Pancreas (tissue), 10 donors: Measurements from ENCODE around the gene MB21D2. TPM values are rescaled to one million over a fixed set of nuclear protein-coding genes. Genes with fewer than 3 reads are reported as not detected.

ENCODE experiments used
- ATAC-seq, 4 donors: fragments of 200-7000 bp; cut with Tn5 transposase; one replicate each; pipeline versions ENCODE4 v1.8.0 to v1.9.1; 2020; ENCODE audit warnings: mild to moderate bottlenecking in 4 of 4, moderate library complexity in 4 of 4
- DNase-seq, 6 donors: peaks; one replicate each; pipeline ENCODE4 v3.0.0-alpha.2; 2020
- FAIRE-seq: peaks from 2 replicates; lab custom pipeline; 2012; peaks lifted over from hg19 to GRCh38; lab: Jason Lieb, UNC
- H3K27ac ChIP-seq, 4 donors: fragments of 200-600 bp; sonication (generic); 1 replicate in 3 of 4; 2 replicates in 1 of 4; pipeline versions ENCODE4 v1.5.0 to v1.8.0; 2020
- H3K27me3 ChIP-seq, 4 donors: fragments of 200-600 bp; one replicate each; pipeline ENCODE4 v1.8.0; 2021
- H3K36me3 ChIP-seq, 3 donors: fragments of 200-600 bp; sonication (generic) in 1 of 3; one replicate each; pipeline versions ENCODE4 v1.5.0 to v1.8.0; 2020 to 2021
- H3K4me1 ChIP-seq, 3 donors: fragments of 200-600 bp; one replicate each; pipeline ENCODE4 v1.8.0; 2021
- H3K4me3 ChIP-seq, 4 donors: fragments of 200-600 bp; sonication (generic) in 2 of 4; one replicate each; pipeline versions ENCODE4 v1.5.0 to v1.8.0; 2020 to 2021
- H3K9me3 ChIP-seq, 4 donors: fragments of 200-600 bp; one replicate each; pipeline ENCODE4 v1.8.0; 2021
- WGBS, 2 donors: extraction: QIAGEN DNeasy Blood & Tissue Kit; methylation state at CpG; one replicate each; pipeline ENCODE4 v1.1.7; 2013; 5-methylcytosine and 5-hydroxymethylcytosine counted together
- intact Hi-C, 3 donors: fragments of 100-400 bp; cut with DNase I; formaldehyde crosslinking; loops; one replicate each; pipeline versions ENCODE4 v1.11.1 to v1.14.2; 2022
- polyA plus RNA-seq, 2 donors: library from polyadenylated mRNA; stranded (reverse); fragments of 200-250 nt; gene quantifications; one replicate each; pipeline ENCODE4 v1.2.3, GENCODE V29; 2013
- total RNA-seq, 6 donors: library from RNA; stranded (reverse); fragmentation: NEBNext Ultra II Directional in 4 of 6; extraction: Animal tissue kit (Norgen Biotek cat#: 25700) in 4 of 6; gene quantifications; one replicate each; pipeline versions ENCODE4 v1.2.1 to v1.2.4, GENCODE V29; 2021 to 2023
- TF ChIP-seq, protein P1 (sequence below), 4 donors: fragments of 200-600 bp; sonication (generic) in 3 of 4; IDR thresholded peaks; one replicate each; pipeline versions ENCODE4 v1.5.0 to v1.8.0; 2021; ENCODE audit warnings: antibody characterized with exemption in 4 of 4
- donor health status: healthy with polysubstance abuse.
- donor health status: DM: no; HTN: no; CAD: no; lungs with moderate emphysema.
- donor health status: DM: no; HTN: no; CAD: no.
- donor health status: control.
- donor health status: control.
- donor health status: Bipolar disorder and iron deficiency.
- donor health status: DM: yes; HTN: yes; CAD: no.
- donor health status: DM: no; HTN: no; CAD: no.
- donor health status: DM: no; HTN: no; CAD: no.
- donor health status: DM: yes; HTN: yes; CAD: no.

Gene MB21D2
- total and polyA plus RNA-seq, 8 donors, result 0.37 to 2.3 (median 0.94) TPM

DNA sequence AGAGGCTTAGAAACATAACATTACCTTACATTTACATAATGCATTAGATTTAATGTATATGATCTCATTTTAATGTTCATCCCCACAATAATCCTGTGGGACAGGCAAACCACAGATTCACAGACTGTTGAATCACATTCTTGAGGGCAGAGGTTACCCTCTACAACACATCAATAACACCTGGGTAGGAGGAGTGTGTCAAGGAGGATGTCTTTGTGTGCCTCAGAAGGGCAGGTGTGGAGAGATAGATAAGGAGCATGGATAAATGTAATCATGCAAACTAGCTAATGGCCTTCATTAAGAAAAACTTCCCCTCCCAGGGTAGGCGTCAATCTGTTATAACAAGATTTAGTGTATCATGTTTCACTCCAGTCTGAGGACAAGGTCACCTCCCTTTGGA lies 12.9 kb upstream of the MB21D2 start:
- Histone ChIP-seq H3K36me3 (no peaks in the 10 kb centered on the region), H3K27me3 (no peaks in the 10 kb centered on the region), H3K27ac (no peak overlapping the region), H3K4me1 (peaks cover 0 to 11% (median 0%) of the 10 kb centered on the region in 3 donors), H3K4me3 (no peak overlapping the region), H3K9me3 (no peaks in the 10 kb centered on the region)
- ATAC-seq, result no peak
- WGBS, 2 donors, result 83 to 89% methylated on average over 1 of the region's 1 CpG
- intact Hi-C loops, result no loop called here
- FAIRE-seq, result no peak
- no peak for DNase-seq
- TF ChIP-seq, protein P1, sequence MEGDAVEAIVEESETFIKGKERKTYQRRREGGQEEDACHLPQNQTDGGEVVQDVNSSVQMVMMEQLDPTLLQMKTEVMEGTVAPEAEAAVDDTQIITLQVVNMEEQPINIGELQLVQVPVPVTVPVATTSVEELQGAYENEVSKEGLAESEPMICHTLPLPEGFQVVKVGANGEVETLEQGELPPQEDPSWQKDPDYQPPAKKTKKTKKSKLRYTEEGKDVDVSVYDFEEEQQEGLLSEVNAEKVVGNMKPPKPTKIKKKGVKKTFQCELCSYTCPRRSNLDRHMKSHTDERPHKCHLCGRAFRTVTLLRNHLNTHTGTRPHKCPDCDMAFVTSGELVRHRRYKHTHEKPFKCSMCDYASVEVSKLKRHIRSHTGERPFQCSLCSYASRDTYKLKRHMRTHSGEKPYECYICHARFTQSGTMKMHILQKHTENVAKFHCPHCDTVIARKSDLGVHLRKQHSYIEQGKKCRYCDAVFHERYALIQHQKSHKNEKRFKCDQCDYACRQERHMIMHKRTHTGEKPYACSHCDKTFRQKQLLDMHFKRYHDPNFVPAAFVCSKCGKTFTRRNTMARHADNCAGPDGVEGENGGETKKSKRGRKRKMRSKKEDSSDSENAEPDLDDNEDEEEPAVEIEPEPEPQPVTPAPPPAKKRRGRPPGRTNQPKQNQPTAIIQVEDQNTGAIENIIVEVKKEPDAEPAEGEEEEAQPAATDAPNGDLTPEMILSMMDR (IDR thresholded peaks at IDR 0.05), result no peak

DNA sequence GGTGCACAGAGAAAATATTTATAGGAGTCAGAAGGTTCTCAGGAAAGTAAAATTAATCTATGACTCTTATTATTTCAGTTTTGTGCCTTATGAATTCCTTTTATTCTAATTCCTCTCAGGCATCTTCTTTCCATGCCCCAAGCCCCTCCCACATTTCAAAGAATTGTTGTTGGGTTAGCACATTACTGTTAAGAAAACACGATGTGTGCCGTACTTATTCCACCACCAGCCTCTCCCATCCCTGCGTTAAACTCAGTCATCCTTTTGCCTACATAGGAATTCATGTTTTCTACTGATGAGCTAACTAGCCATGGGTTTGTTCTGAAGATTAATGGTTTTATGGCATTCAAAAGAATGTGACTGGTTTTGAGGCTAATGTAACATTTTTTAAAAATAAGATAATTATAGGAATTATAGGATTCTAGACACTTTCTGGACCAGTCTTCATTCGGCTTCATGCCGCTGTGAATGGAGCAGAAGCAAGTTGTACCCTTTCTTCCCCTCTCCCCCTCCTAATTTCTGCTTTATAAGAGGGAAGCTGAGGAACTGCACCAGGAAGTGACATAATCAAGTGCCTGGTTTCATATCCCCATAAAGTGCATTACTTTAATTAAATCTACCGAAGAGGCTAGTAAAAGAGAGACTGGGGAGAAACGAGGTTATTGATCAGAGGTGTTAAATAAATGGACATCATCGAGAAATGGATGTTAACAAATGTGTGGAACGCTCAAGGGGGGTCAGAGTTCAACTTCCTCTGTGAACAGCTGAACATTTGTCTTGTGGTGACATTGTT lies 12.3 kb upstream of the MB21D2 start:
- no peak overlapping the region for H3K4me3 ChIP-seq
- 53 to 55% methylated on average over 9 of the region's 9 CpGs for WGBS, 2 donors
- ATAC-seq, result peak in 2 of 4 donors; percentile 34 to 67
- H3K27ac ChIP-seq, result no peak overlapping the region
- no peak for DNase-seq
- H3K36me3 ChIP-seq, result no peaks in the 10 kb centered on the region
- no peaks in the 10 kb centered on the region for H3K9me3 ChIP-seq
- peaks cover 0 to 11% (median 0%) of the 10 kb centered on the region in 3 donors for H3K4me1 ChIP-seq
- intact Hi-C loops, result loop anchor here in 1 of 3 donors (10.0 kb wide), 1 partner anchor 85 kb away; no protein-coding TSS in a partner anchor
- no peaks in the 10 kb centered on the region for H3K27me3 ChIP-seq
- FAIRE-seq, result no peak
- TF ChIP-seq, protein P1 (IDR thresholded peaks at IDR 0.05), result no peak

DNA sequence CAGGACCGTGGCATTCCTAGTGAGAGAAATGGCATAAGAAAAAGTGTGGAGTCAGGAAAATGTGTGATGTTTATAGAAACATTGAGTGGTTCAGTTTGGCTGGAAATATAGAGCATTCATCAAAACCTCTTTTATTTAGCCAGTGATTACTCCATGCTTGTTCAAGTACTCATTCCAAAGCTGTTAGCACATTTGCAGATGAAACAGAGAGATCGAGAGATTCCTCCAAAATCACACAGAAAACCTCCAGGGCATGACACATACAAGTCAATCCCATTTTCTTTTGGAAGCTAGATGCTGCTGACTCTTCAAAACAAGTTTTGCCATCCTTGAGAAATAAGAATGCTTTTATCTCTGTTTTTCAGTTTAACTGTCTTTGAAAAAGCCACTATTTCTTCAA lies 11.5 kb upstream of the MB21D2 start:
- DNase-seq (no peak), FAIRE-seq (no peak), ATAC-seq (peak in 1 of 4 donors; percentile 43)
- Histone ChIP-seq H3K36me3 (no peaks in the 10 kb centered on the region), H3K9me3 (no peaks in the 10 kb centered on the region), H3K27me3 (no peaks in the 10 kb centered on the region), H3K27ac (no peak overlapping the region), H3K4me1 (peaks cover 0 to 11% (median 0%) of the 10 kb centered on the region in 3 donors), H3K4me3 (no peak overlapping the region)
- 14 to 28% methylated on average over 2 of the region's 2 CpGs for WGBS, 2 donors
- intact Hi-C loops, result loop anchor here in 1 of 3 donors (10.0 kb wide), 1 partner anchor 86 kb away; no protein-coding TSS in a partner anchor
- TF ChIP-seq, protein P1 (IDR thresholded peaks at IDR 0.05), result no peak

DNA sequence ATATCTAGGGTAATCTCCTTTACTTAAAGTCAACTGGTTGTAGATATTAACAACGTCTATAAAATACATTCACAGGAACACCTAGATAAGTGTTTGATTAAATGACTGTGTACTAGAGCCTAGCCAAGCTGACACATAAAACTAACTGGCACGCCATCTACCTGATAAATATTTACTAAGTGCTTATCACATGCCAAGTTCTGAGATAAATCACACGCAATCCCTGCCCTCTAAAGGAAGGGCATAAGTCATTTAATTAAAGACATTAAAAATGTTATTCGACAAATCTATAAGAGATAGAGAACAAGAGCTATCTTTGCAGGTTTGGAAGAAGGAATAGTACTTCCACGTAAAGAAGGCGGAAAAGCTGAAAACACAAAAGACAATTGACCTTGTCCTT lies 11.1 kb upstream of the MB21D2 start:
- WGBS, 2 donors, result 11 to 18% methylated on average over 6 of the region's 6 CpGs
- Histone ChIP-seq H3K27ac (no peak overlapping the region), H3K36me3 (no peaks in the 10 kb centered on the region), H3K4me3 (no peak overlapping the region), H3K4me1 (peaks cover 0 to 11% (median 0%) of the 10 kb centered on the region in 3 donors), H3K27me3 (peaks cover 0 to 1% (median 0%) of the 10 kb centered on the region in 4 donors), H3K9me3 (no peaks in the 10 kb centered on the region)
- FAIRE-seq, result no peak
- intact Hi-C loops, result loop anchor here in 1 of 3 donors (10.0 kb wide), 1 partner anchor 86 kb away; no protein-coding TSS in a partner anchor
- TF ChIP-seq, protein P1 (IDR thresholded peaks at IDR 0.05), result no peak
- DNase-seq, result no peak
- peak; percentile 73 to 92 (median 84) for ATAC-seq

DNA sequence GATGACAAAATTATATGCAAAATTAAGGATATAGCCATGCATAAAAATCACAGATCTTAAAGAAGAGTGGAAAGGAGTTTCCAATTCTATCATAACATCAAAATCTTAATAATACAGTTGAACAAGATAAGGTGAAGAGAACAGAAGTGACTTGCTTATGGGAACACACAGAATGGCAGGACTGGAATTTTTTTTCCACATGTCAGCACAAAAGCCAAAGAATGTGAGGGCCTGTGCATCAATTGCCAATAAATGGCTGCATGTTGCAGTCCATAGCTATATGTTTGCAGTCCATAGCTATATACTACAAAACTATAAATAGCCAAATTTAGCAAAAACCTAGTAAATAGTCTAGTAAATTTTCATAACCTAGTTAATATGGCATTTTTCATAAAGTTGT lies 10.4 kb upstream of the MB21D2 start:
- FAIRE-seq, result no peak
- no peak overlapping the region for H3K27ac ChIP-seq
- H3K4me3 ChIP-seq, result no peak overlapping the region
- H3K9me3 ChIP-seq, result no peaks in the 10 kb centered on the region
- intact Hi-C loops, result loop anchor here in 1 of 3 donors (10.0 kb wide), 1 partner anchor 87 kb away; no protein-coding TSS in a partner anchor
- no peak for ATAC-seq
- peaks cover 0 to 11% (median 0%) of the 10 kb centered on the region in 3 donors for H3K4me1 ChIP-seq
- H3K27me3 ChIP-seq, result peaks cover 0 to 5% (median 0%) of the 10 kb centered on the region in 4 donors
- H3K36me3 ChIP-seq, result no peaks in the 10 kb centered on the region
- TF ChIP-seq, protein P1 (IDR thresholded peaks at IDR 0.05), result no peak
- no peak for DNase-seq
